Measurements from ENCODE around the gene KIF15.

DNA sequence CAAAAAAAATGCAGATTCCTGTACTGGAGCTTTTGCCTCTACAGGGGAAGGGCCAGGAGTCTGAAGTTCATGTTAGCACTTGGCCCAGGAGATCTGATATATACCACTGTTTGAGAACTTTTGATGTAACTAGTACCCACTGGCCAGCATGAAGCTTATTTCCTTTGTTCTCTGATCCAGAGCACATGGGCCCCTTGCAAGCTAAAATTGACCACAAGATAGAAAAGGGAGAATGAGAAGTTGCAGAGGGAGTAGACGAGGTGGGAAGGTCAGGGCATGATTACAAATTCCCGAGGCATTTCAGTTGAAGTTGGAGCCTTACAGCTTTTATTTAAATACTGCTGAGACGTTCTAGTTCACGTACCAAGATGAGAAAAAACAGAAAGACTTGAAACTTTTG is 141.0 kb downstream of the KIF15 start:
- TF ChIP-seq, protein P1, sequence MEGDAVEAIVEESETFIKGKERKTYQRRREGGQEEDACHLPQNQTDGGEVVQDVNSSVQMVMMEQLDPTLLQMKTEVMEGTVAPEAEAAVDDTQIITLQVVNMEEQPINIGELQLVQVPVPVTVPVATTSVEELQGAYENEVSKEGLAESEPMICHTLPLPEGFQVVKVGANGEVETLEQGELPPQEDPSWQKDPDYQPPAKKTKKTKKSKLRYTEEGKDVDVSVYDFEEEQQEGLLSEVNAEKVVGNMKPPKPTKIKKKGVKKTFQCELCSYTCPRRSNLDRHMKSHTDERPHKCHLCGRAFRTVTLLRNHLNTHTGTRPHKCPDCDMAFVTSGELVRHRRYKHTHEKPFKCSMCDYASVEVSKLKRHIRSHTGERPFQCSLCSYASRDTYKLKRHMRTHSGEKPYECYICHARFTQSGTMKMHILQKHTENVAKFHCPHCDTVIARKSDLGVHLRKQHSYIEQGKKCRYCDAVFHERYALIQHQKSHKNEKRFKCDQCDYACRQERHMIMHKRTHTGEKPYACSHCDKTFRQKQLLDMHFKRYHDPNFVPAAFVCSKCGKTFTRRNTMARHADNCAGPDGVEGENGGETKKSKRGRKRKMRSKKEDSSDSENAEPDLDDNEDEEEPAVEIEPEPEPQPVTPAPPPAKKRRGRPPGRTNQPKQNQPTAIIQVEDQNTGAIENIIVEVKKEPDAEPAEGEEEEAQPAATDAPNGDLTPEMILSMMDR (IDR thresholded peaks at IDR 0.05 in 8 of 11, conservative IDR thresholded peaks at IDR 0.05 in 3 of 11) = no peak
- TF ChIP-seq POLR2A (IDR thresholded peaks at IDR 0.05) = no peak
